ENCODE data around the gene OGA.

DNA sequence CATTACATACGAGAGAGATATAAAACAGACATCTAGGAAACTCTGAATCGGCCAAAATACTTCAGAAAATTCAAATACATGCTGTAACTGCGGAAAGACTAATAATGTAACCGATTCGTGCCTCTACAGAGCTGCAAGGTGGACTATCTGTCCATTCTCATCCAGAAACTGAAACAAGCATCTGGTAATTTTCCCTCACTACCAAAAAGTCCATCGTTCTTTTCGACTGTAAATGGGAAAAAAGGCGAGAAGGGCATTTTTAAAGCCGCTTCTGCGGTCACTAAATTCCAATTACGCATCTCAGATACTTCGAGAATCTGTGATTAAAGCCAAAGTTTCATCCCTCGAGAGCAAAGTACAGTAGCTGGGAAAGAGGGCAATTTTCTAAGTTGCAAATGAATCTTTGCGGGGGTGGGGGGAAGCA is 1.3 kb downstream of the OGA start:
- TF ChIP-seq, protein P1, sequence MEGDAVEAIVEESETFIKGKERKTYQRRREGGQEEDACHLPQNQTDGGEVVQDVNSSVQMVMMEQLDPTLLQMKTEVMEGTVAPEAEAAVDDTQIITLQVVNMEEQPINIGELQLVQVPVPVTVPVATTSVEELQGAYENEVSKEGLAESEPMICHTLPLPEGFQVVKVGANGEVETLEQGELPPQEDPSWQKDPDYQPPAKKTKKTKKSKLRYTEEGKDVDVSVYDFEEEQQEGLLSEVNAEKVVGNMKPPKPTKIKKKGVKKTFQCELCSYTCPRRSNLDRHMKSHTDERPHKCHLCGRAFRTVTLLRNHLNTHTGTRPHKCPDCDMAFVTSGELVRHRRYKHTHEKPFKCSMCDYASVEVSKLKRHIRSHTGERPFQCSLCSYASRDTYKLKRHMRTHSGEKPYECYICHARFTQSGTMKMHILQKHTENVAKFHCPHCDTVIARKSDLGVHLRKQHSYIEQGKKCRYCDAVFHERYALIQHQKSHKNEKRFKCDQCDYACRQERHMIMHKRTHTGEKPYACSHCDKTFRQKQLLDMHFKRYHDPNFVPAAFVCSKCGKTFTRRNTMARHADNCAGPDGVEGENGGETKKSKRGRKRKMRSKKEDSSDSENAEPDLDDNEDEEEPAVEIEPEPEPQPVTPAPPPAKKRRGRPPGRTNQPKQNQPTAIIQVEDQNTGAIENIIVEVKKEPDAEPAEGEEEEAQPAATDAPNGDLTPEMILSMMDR (IDR thresholded peaks at IDR 0.05; ENCODE audit: insufficient read depth, low read depth, low read length), result no peak
- no peak for TF ChIP-seq EZH2 (IDR thresholded peaks at IDR 0.05; ENCODE audit: insufficient read depth, low read length)
